GM12878 (cell line): ENCODE data around the gene OR4D2.

Experiments
- EP300 ChIP-seq, 2 experiments: fragments of 150-350 bp in 1 of 2; IDR thresholded peaks; 2 replicates each; pipeline ENCODE4 v1.6.1; 2011 to 2012; ENCODE audit warnings: low read depth in 2 of 2, low read length in 2 of 2, borderline replicate concordance in 1 of 2, improper control_type of control experiment in 1 of 2, inconsistent platforms in 1 of 2; ENCODE audit not compliant: control insufficient read depth in 1 of 2
- EZH2 ChIP-seq: IDR thresholded peaks from 2 replicates; pipeline ENCODE4 v1.6.1; 2012; ENCODE audit warnings: low read depth, mild to moderate bottlenecking, control low read depth, inconsistent platforms, low read length, borderline replicate concordance; ENCODE audit not compliant: control insufficient read depth
- GABPA ChIP-seq: IDR thresholded peaks from 2 replicates; pipeline ENCODE4 v1.6.1; 2014; ENCODE audit warnings: antibody characterized with exemption, low read depth, mild to moderate bottlenecking, inconsistent platforms
- POLR2A ChIP-seq: IDR thresholded peaks from 2 replicates; pipeline ENCODE4 v1.6.1; 2011; ENCODE audit warnings: low read depth, mild to moderate bottlenecking, low read length
- POLR2AphosphoS5 ChIP-seq: IDR thresholded peaks from 2 replicates; pipeline ENCODE4 v1.6.1; 2011; ENCODE audit warnings: mild to moderate bottlenecking, low read length, inconsistent platforms
- RAD21 ChIP-seq: IDR thresholded peaks from 2 replicates; pipeline ENCODE4 v1.6.1; 2011; ENCODE audit warnings: mild to moderate bottlenecking, low read depth, low read length, moderate library complexity; ENCODE audit not compliant: insufficient read depth
- TF ChIP-seq, protein P1 (sequence below), 3 experiments: IDR thresholded peaks in 2 of 3; conservative IDR thresholded peaks in 1 of 3; 2 replicates each; pipeline ENCODE4 v1.5.1; 2011; ENCODE audit warnings: low read depth in 3 of 3, low read length in 3 of 3, mild to moderate bottlenecking in 3 of 3, control low read depth in 2 of 3, moderate library complexity in 2 of 3, inconsistent platforms in 1 of 3, mixed read lengths in 1 of 3; ENCODE audit not compliant: control insufficient read depth in 2 of 3, insufficient read depth in 1 of 3; ENCODE audit errors: extremely low read depth in 1 of 3
- TF ChIP-seq, protein P2 (sequence below): fragments of 150-350 bp; IDR thresholded peaks from 2 replicates; pipeline ENCODE4 v1.6.1; 2016; ENCODE audit warnings: low read depth, low read length
- TF ChIP-seq, protein P3 (sequence below): IDR thresholded peaks from 2 replicates; pipeline ENCODE4 v1.6.1; 2011; ENCODE audit warnings: low read depth, low read length, improper control_type of control experiment, borderline replicate concordance

DNA sequence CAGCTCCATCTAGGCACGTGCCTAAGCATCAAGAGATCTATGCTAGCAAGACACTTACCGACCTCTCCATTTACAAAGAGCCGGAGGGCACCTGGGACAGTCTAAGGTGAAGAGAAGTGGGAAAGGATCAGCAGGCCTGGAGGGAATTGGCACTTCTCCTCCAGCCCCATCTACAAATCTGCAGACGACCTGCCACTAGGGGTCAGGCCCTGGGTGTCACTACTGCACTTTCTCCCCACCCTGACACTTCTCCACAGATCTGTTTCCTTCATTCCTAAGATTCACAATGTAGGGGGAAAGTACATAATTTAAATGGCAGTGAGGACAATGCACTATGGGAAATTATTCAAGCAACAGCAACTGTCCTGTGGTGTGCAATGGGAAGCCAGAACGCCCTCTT is 44.1 kb downstream of the OR4D2 start:
- TF ChIP-seq, protein P1, sequence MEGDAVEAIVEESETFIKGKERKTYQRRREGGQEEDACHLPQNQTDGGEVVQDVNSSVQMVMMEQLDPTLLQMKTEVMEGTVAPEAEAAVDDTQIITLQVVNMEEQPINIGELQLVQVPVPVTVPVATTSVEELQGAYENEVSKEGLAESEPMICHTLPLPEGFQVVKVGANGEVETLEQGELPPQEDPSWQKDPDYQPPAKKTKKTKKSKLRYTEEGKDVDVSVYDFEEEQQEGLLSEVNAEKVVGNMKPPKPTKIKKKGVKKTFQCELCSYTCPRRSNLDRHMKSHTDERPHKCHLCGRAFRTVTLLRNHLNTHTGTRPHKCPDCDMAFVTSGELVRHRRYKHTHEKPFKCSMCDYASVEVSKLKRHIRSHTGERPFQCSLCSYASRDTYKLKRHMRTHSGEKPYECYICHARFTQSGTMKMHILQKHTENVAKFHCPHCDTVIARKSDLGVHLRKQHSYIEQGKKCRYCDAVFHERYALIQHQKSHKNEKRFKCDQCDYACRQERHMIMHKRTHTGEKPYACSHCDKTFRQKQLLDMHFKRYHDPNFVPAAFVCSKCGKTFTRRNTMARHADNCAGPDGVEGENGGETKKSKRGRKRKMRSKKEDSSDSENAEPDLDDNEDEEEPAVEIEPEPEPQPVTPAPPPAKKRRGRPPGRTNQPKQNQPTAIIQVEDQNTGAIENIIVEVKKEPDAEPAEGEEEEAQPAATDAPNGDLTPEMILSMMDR (IDR thresholded peaks at IDR 0.05 in 2 of 3, conservative IDR thresholded peaks at IDR 0.05 in 1 of 3; ENCODE audit: control insufficient read depth in 2 of 3, extremely low read depth in 1 of 3, insufficient read depth in 1 of 3, low read depth in 3 of 3, low read length in 3 of 3) = peak; percentile 28 to 45 (median 44); a peak in 4 of 6 replicates
- TF ChIP-seq POLR2AphosphoS5 (no peak), EP300 (IDR thresholded peaks at IDR 0.05; ENCODE audit: borderline replicate concordance in 1 of 2, control insufficient read depth in 1 of 2, low read depth in 2 of 2, low read length in 2 of 2) (no peak), EZH2 (no peak), RAD21 (no peak), GABPA (no peak), POLR2A (no peak)
- TF ChIP-seq, protein P2, sequence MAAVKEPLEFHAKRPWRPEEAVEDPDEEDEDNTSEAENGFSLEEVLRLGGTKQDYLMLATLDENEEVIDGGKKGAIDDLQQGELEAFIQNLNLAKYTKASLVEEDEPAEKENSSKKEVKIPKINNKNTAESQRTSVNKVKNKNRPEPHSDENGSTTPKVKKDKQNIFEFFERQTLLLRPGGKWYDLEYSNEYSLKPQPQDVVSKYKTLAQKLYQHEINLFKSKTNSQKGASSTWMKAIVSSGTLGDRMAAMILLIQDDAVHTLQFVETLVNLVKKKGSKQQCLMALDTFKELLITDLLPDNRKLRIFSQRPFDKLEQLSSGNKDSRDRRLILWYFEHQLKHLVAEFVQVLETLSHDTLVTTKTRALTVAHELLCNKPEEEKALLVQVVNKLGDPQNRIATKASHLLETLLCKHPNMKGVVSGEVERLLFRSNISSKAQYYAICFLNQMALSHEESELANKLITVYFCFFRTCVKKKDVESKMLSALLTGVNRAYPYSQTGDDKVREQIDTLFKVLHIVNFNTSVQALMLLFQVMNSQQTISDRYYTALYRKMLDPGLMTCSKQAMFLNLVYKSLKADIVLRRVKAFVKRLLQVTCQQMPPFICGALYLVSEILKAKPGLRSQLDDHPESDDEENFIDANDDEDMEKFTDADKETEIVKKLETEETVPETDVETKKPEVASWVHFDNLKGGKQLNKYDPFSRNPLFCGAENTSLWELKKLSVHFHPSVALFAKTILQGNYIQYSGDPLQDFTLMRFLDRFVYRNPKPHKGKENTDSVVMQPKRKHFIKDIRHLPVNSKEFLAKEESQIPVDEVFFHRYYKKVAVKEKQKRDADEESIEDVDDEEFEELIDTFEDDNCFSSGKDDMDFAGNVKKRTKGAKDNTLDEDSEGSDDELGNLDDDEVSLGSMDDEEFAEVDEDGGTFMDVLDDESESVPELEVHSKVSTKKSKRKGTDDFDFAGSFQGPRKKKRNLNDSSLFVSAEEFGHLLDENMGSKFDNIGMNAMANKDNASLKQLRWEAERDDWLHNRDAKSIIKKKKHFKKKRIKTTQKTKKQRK = no peak
- TF ChIP-seq, protein P3, sequence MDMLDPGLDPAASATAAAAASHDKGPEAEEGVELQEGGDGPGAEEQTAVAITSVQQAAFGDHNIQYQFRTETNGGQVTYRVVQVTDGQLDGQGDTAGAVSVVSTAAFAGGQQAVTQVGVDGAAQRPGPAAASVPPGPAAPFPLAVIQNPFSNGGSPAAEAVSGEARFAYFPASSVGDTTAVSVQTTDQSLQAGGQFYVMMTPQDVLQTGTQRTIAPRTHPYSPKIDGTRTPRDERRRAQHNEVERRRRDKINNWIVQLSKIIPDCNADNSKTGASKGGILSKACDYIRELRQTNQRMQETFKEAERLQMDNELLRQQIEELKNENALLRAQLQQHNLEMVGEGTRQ = no peak
